HTR-8/SVneo (cell line): ENCODE results near the gene CCNDBP1.
"Not testable (repeated sequence)": the region's sequence is repeated elsewhere in the genome, so short reads cannot be mapped to it uniquely, and the experiment has no call there.

Experiments used
- DNase-seq: peaks from one replicate; pipeline ENCODE4 v3.0.0; 2011; ENCODE audit warnings: low spot score, mixed read lengths; ENCODE audit not compliant: insufficient read length
- FAIRE-seq: peaks from 2 replicates; lab custom pipeline; 2011; peaks lifted over from hg19 to GRCh38; lab: Jason Lieb, UNC

CCNDBP1 gene

DNA sequence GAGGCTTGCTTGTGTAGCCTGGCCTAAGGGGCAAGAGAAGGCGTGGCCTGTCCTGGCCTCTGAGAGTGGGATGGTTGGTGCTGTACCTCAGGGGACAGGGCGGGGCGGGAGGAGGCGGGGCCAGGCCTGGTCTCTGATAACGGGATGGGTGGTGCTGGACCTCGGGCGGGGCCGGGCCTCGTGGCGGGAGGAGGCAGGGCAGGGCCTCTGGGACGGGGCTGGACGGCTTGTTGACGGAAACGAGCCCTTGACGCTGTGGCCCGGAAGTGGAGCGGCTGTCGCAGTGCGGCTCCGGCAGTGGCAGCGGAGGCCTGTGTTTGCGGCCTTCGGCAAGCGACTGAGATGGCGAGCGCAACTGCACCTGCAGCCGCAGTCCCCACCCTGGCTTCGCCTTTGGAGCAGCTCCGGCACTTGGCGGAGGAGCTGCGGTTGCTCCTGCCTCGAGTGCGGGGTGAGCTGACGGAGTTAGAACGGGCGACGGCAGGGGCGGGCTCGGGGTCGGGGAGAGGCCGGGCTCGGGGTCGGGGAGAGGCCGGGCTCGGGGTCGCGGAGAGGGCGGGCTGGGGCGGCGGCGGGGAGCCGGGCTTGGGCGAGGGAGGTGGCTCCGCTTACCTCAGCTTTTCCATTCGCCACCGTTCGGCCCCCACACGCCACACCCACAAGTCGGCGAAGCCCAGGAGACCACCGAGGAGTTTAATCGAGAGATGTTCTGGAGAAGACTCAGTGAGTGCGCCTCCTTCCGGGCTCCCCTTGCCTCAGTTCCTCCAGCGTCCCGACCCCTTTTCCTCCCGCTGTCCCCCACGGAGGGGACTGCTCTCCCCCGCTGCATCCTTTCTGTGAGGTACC is at the start of gene CCNDBP1:
CCNDBP1 (plus strand) TSS at position 247 of the 846 bp plus-strand sequence; CDS start at position 343, 96 bp downstream.
- DNase-seq, result peak; percentile 93
- peak; percentile 87 for FAIRE-seq

- no peak for DNase-seq
- no peak for FAIRE-seq
These were observed 41.8 kb upstream of the CCNDBP1 start for GRCh38 chr15:43143203-43143941.

- DNase-seq (no peak), FAIRE-seq (no peak)
These were observed 40.7 kb upstream of the CCNDBP1 start for GRCh38 chr15:43144512-43144911.

DNA sequence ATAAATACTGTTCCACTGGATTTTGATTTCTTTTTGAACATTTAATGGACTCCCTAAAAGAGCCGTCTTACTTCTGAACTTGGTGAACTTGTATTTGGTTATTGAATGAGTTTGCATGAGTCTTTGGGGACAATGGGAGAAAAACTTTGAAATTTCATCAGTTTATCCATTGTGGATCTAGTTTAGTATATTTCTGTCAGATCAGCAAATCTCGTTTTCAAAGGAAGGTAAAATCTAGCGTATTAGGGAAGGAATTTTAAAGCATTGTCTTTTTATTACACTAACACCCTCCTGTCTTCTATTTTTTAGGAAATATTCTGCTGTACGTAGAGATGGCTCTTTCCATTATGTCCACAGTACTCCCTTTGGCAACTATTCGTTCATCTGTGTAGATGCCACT is 39.0 kb upstream of the CCNDBP1 start:
- FAIRE-seq, result no peak
- no peak for DNase-seq

DNA sequence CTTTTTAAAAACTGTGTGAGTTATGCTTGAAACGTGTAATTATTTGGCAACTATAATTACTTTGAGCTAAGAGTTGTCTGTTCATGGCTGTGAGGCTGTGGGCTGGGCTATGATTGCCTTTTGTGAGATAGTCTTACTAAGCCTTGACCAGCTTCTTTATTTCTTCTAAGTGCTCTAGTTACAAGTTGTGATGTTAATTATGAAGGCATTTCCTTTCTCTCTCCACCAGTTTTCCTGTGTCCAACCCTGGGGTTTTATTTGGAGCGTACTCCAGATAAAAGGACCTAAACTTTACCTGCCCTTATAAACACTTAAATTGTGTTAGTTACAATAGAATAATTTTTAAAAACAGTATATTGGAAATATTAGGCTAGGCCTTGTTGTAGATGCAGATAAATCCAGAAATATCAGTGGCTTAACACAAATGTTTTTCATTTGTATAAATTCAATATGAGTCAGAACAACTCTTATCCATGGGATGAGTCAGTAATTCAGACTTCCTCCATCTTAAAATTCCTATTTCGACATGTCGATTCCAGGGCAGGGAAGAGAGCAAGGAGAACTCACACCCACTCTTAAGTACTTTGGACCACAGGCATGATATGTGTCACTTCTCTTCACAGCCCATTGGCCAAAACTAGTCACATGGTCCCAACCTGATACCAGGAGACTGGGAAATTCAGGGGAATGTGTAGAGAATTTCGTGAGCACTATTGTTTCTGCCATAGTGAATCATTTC is 34.8 kb upstream of the CCNDBP1 start:
- DNase-seq (peak; percentile 79), FAIRE-seq (no peak)

GRCh38 chr15:43151688-43152087 is 33.5 kb upstream of the CCNDBP1 start:
- DNase-seq, result no peak

GRCh38 chr15:43153269-43153668 is 31.9 kb upstream of the CCNDBP1 start:
- DNase-seq (no peak), FAIRE-seq (no peak)

More at GRCh38 chr15:43151688-43152087, 33.5 kb upstream of the CCNDBP1 start:
- FAIRE-seq, result no peak

- no peak for FAIRE-seq
- DNase-seq, result no peak
These were observed 19.3 kb upstream of the CCNDBP1 start for GRCh38 chr15:43165801-43166325.

DNA sequence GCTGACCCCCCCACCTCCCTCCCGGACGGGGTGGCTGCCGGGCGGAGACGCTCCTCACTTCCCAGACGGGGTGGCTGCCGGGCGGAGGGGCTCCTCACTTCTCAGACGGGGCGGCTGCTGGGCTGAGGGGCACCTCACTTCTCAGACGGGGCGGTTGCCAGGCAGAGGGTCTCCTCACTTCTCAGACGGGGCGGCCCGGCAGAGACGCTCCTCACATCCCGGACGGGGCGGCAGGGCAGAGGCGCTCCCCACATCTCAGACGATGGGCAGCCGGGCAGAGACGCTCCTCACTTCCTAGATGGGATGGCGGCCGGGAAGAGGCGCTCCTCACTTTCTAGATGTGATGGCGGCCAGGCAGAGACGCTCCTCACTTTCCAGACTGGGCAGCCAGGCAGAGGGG is 17.9 kb upstream of the CCNDBP1 start:
- FAIRE-seq, result not testable (repeated sequence)

GRCh38 chr15:43168192-43169107 is 16.8 kb upstream of the CCNDBP1 start:
- no peak for DNase-seq
- no peak for FAIRE-seq

More for the DNA sequence above, 17.9 kb upstream of the CCNDBP1 start:
- not testable (repeated sequence) for DNase-seq

GRCh38 chr15:43169888-43170287 is 15.3 kb upstream of the CCNDBP1 start:
- DNase-seq, result peak; percentile 30
- FAIRE-seq, result no peak

DNA sequence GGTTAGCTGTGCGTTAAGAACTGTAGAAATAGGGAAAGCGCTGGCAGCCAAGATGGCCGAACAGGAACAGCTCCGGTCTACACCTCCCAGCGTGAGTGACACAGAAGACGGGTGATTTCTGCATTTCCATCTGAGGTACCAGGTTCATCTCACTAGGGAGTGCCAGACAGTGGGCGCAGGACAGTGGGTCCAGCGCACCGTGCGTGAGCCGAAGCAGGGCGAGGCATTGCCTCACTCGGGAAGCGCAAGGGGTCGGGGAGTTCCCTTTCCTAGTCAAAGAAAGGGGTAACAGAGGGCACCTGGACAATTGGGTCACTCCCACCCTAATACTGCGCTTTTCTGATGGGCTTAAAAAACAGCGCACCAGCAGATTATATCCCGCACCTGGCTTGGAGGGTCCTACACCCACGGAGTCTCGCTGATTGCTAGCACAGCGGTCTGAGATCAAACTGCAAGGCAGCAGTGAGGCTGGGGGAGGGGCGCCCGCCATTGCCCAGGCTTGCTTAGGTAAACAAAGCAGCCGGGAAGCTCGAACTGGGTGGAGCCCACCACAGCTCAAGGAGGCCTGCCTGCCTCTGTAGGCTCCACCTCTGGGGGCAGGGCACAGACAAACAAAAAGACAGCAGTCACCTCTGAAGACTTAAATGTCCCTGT is 9.4 kb upstream of the CCNDBP1 start:
- not testable (repeated sequence) for DNase-seq, FAIRE-seq

DNA sequence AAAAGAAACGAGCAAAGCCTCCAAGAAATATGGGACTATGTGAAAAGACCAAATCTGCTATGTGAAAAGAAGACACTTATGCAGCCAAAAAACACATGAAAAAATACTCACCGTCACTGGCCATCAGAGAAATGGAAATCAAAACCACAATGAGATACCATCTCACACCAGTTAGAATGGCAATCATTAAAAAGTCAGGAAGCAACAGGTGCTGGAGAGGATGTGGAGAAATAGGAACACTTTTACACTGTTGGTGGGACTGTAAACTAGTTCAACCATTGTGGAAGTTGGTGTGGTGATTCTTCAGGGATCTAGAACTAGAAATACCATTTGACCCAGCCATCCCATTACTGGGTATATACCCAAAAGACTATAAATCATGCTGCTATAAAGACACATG is 8.1 kb upstream of the CCNDBP1 start:
- not testable (repeated sequence) for FAIRE-seq

GRCh38 chr15:43183270-43183669 is 1.9 kb upstream of the CCNDBP1 start:
- DNase-seq (no peak), FAIRE-seq (no peak)

More for the DNA sequence above, 8.1 kb upstream of the CCNDBP1 start:
- DNase-seq, result not testable (repeated sequence)

DNA sequence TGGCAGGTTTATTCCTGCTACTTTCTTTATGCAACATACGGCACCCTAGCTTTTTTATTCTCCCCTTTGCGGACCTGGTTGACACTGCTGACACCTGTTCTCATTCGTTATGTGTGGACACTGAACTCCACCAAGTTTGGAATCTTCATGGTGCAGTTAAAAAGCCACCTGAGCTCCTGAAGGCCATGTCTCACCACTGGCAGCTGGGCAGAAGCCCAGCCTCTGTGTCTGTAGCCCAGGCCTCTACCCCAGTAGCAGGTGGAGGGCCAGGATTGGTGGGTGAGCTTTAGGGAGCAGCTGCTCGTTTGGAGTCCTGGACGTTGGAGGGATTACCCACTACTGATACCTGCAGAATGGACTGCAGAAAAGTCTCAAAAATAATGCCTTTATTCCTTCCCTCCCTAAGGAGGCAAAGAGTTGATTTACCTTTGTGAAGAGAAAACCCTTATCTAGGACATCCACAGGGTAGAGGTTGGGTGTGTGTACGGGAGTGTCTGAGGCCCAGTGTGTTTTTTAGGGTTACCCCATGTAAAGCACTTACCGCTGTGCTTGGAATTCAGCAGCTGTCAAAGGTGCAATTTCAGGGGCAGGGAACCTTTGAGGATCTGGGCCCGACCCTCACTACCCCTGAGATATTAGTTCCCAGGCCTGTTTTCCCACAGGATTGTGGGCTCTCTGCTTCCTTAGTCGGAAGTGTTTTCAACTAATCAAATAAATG is 637 bp upstream of the CCNDBP1 start:
- FAIRE-seq, result no peak
- no peak for DNase-seq

DNA sequence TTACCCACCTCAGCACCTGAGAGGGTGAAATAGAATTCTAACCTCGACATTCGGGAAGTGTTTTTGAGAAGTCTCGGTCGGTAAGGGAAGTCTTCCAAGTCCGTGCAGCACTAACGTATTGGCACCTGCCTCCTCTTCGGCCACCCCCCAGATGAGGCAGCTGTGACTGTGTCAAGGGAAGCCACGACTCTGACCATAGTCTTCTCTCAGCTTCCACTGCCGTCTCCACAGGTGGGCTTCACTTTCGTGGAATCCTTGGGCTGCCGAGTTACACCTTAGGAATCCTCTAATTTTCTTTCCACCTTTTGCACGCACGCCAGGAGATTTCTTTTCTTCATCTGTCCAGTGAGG is 775 bp downstream of the CCNDBP1 start:
- no peak for DNase-seq
- no peak for FAIRE-seq

GRCh38 chr15:43187544-43188155 is 2.4 kb downstream of the CCNDBP1 start:
- FAIRE-seq (no peak), DNase-seq (peak; percentile 41)

- FAIRE-seq, result no peak
- DNase-seq, result no peak
These were observed 4.1 kb downstream of the CCNDBP1 start for GRCh38 chr15:43189296-43189695.
